RWPE2 (cell line): Measurements from ENCODE around the gene ZNG1B.
"Not testable (repeated sequence)": the region's sequence is repeated elsewhere in the genome, so short reads cannot be mapped to it uniquely, and the experiment has no call there.

Experiments
- ATAC-seq: fragments of 200-7000 bp; cut with Tn5 transposase; 3 replicates; pipeline ENCODE4 v1.9.1; 2021; ENCODE audit warnings: low read depth
- DNase-seq: peaks from one replicate; pipeline ENCODE4 v3.0.0-alpha.2; 2020; ENCODE audit warnings: low spot score
- H3K27ac ChIP-seq: fragments of 450-650 bp; 2 replicates; pipeline ENCODE4 v1.5.1; 2017; ENCODE audit warnings: mild to moderate bottlenecking; ENCODE audit not compliant: poor library complexity, severe bottlenecking
- H3K27me3 ChIP-seq: fragments of 250-450 bp; sonication (Bioruptor Pico); 2 replicates; pipeline ENCODE4 v1.5.1; 2021; ENCODE audit warnings: mild to moderate bottlenecking, moderate library complexity; ENCODE audit not compliant: insufficient read depth, poor library complexity, severe bottlenecking
- H3K36me3 ChIP-seq: fragments of 250-450 bp; sonication (Bioruptor Pico); 2 replicates; pipeline ENCODE4 v1.5.1; 2020; ENCODE audit warnings: low read depth, mild to moderate bottlenecking, moderate library complexity
- H3K4me1 ChIP-seq: fragments of 250-450 bp; sonication (Bioruptor Pico); 2 replicates; pipeline ENCODE4 v1.5.1; 2021; ENCODE audit warnings: mild to moderate bottlenecking, moderate library complexity; ENCODE audit not compliant: insufficient read depth, poor library complexity, severe bottlenecking
- H3K4me3 ChIP-seq: fragments of 250-450 bp; sonication (Bioruptor Pico); 2 replicates; pipeline ENCODE4 v1.5.1; 2021; ENCODE audit warnings: mild to moderate bottlenecking, moderate library complexity; ENCODE audit not compliant: severe bottlenecking
- H3K9me3 ChIP-seq: fragments of 250-450 bp; sonication (Bioruptor Pico); 2 replicates; pipeline ENCODE4 v1.5.1; 2021; ENCODE audit warnings: mild to moderate bottlenecking, moderate library complexity; ENCODE audit not compliant: severe bottlenecking
- TF ChIP-seq, protein P1 (sequence below): fragments of 450-650 bp; IDR thresholded peaks from one replicate; pipeline ENCODE4 v1.5.1; 2017; ENCODE audit warnings: mild to moderate bottlenecking, moderate library complexity; ENCODE audit not compliant: poor library complexity, severe bottlenecking

ZNG1B gene

DNA sequence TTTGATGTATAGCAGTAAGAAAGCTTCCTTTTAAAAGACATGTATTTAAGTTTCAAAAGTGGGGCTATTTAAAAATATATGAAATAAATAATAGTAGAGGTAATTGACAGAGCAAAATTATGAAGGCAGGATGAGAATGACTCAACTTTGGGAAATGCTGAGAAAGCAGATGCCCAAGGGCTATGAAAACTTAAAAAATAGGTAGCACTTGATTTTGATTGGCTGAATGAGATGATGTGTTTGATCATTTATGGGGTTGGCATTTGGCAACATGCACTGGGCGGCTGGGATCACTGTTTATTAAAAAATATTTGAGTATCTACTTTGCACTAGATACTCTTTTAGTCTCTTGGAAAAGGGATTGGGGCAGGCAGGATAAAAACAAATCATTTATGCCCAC lies 87.5 kb downstream of the ZNG1B start:
- H3K27ac ChIP-seq, DNase-seq, H3K4me1 ChIP-seq, H3K27me3 ChIP-seq, H3K36me3 ChIP-seq, H3K9me3 ChIP-seq, H3K4me3 ChIP-seq: not testable (repeated sequence)
- ATAC-seq = peak; percentile 50; the same call in 1 of the 3 replicates

DNA sequence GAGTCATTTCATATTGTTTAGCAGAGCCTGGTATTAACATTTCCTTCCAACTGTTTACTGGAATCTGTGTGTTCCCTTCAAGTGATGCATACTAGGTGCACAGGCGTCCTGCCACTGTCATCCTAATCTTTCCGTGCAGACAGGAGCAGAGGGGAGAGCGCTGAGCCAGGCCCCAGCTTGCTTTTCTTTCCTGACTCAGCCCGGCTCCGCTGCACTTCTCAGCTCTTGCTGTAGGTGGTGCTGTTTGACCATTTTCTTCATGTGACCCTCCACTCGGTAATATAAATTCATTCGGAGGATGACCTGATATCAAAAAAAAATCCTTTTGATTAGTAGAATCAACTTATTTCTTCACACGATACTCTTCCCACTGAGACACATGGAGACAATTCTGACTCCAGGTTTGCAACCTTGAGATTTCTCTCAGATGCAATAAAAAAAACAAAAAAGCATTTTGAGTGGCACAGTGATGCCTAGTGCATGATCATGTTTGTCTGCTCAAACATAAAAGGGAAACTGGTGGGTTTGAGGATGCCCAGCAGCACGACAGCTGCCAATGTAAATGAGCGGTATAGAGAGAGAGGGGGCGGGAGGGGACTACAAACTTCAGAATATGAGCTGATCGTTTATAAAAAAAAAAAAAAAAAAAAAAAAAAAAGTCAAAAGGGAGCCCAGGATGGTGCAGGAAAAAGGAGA lies 90.0 kb downstream of the ZNG1B start:
- not testable (repeated sequence) for DNase-seq, H3K4me1 ChIP-seq, H3K36me3 ChIP-seq, H3K4me3 ChIP-seq, H3K9me3 ChIP-seq, H3K27me3 ChIP-seq, H3K27ac ChIP-seq
- TF ChIP-seq, protein P1, sequence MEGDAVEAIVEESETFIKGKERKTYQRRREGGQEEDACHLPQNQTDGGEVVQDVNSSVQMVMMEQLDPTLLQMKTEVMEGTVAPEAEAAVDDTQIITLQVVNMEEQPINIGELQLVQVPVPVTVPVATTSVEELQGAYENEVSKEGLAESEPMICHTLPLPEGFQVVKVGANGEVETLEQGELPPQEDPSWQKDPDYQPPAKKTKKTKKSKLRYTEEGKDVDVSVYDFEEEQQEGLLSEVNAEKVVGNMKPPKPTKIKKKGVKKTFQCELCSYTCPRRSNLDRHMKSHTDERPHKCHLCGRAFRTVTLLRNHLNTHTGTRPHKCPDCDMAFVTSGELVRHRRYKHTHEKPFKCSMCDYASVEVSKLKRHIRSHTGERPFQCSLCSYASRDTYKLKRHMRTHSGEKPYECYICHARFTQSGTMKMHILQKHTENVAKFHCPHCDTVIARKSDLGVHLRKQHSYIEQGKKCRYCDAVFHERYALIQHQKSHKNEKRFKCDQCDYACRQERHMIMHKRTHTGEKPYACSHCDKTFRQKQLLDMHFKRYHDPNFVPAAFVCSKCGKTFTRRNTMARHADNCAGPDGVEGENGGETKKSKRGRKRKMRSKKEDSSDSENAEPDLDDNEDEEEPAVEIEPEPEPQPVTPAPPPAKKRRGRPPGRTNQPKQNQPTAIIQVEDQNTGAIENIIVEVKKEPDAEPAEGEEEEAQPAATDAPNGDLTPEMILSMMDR = peak; percentile 37
- peak; percentile 76 for ATAC-seq

DNA sequence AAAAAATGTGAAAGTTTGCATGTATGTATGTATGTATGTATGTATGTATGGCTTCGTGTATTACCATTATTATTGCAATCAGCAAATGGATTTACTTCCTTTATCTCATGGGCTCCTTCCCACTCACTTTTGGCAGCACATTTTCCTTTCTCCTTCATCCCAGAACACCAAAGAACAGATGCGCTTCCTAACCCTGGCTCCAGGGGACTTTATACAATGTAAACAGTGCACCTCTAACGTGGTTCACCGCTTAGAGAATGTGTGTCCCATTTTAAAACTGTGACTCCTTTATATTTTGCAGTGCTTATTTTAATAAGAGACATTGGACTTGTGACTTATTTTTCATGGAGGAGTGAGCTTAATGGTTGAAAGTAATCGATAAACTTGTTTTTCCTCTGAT lies 90.6 kb downstream of the ZNG1B start:
- not testable (repeated sequence) for H3K27ac ChIP-seq, H3K36me3 ChIP-seq, H3K4me3 ChIP-seq, H3K9me3 ChIP-seq, ATAC-seq, H3K4me1 ChIP-seq, DNase-seq, H3K27me3 ChIP-seq

DNA sequence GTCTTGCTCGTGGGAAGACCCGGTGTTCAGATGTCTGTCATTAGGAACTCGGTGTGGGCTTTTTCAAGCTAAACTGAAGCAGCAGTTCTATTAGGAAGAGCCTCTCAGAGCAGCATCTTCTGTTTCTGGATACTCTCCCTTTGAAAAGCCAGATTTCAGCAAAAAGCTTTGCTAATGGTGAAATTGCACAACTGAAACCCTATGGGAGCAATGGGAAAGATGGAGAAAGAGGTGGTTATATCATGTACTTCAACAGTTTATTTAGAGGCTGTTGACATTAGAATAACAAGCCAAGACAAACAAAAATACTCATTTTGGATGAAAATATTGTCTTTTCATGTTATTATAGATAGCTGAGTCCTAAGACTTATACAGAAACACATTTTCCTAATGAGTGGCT lies 91.4 kb downstream of the ZNG1B start:
- not testable (repeated sequence) for H3K27ac ChIP-seq, DNase-seq, H3K27me3 ChIP-seq, H3K9me3 ChIP-seq, H3K36me3 ChIP-seq, H3K4me1 ChIP-seq, ATAC-seq, H3K4me3 ChIP-seq

DNA sequence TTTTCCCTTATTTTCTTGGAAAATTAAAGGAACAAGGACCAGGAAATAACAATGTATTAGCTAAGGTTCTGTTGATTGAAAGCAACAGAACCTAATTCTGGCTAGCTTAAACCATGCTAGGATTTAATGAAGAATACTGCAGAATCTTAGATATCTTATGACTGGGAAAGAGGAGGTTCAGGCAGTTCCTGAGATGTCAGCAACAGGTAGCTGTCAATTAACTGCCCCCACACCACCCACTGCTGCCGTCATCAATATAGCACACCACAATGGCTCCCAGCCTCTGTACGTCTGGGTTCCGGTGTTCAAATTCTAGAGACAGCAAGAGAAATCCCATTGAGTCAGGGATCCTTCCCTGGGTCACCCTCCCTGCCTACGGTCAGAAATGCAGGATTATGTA lies 95.5 kb downstream of the ZNG1B start:
- not testable (repeated sequence) for H3K27me3 ChIP-seq, H3K36me3 ChIP-seq, ATAC-seq, H3K9me3 ChIP-seq, H3K27ac ChIP-seq, DNase-seq, H3K4me3 ChIP-seq, H3K4me1 ChIP-seq

DNA sequence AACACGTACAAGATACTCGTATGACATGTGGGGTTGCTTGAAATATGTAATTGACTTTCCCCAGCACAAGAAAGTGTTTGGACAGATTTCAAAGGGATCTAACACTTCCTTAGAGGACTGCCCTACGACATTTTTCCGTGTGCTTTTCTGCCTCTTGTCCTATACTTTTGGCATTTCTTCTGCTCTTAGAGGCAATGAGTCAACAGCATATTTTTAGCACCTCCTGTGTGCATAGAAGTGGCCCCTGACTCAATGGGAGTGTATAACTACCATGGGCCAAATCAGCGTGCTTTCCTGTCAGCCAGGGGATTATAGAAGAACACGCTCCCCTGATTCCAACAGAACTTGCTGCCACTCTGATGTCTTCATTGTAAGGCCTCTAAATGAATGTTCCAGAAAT lies 99.1 kb downstream of the ZNG1B start:
- H3K36me3 ChIP-seq, H3K9me3 ChIP-seq, H3K4me3 ChIP-seq, H3K27me3 ChIP-seq, H3K4me1 ChIP-seq, H3K27ac ChIP-seq, DNase-seq: not testable (repeated sequence)
- peak; percentile 55; the same call in 1 of the 3 replicates for ATAC-seq

DNA sequence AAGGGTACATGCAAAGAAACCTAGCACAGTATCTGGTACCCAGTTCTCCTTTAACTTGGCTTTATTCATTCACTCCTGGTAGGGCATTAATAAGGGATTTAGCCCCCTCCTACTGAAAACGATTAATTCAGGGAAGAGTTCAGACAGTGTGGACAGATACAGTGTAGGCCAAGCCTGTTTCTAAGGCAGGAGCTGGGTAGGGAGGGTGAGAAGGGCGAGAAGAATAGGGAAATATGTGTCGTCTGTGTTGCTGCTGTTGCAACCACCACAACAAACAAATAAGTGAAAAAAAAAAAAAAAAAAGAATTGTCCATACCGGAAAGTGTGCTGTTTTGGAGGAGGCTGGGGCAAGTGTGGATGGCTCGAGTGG lies 103.3 kb downstream of the ZNG1B start:
- not testable (repeated sequence) for ATAC-seq, H3K27ac ChIP-seq, H3K27me3 ChIP-seq, H3K36me3 ChIP-seq, H3K4me1 ChIP-seq, H3K4me3 ChIP-seq, DNase-seq, H3K9me3 ChIP-seq

DNA sequence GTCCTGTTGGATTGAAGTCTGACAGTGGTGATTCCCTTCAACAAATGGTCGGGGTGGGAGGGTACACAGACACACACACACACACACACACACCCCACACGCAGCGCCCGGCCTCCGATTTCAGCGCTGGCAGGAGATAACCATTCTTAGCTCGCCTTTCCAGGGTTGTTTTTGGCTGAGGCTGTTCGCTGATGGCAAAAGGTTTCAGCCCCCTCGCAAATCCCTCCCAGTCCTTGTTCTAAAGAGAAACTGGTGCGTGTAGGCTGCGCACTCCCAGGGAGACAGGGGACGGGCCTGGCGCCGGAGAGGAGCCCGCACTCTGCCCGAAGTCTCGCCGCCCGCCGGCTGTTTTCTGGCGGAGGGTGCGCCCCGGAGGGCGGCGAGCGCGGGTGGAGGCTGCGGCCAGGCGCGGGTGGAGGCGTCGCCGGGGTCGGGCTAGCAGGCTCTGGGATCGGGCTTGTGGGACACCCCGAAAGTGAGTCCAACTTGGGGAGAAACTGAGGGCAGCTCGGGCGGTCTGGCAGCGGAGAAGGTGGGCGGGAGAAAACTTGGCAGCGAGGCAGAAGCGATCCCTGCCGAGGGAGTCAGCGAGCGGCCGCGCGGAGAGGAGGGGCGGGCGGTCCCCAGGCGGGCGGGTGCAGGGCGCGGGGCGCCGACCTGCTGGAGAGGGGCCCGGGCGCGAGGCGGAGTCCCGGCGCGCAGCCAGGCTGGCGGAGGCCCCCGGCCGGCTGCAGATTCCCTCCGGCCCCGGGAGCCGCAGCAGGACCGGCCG lies 103.9 kb downstream of the ZNG1B start:
- H3K36me3 ChIP-seq, H3K27me3 ChIP-seq, DNase-seq, H3K4me1 ChIP-seq, H3K27ac ChIP-seq, H3K9me3 ChIP-seq: not testable (repeated sequence)
- H3K4me3 ChIP-seq = peak overlapping the region; percentile 27
- peak; percentile 48 for ATAC-seq

DNA sequence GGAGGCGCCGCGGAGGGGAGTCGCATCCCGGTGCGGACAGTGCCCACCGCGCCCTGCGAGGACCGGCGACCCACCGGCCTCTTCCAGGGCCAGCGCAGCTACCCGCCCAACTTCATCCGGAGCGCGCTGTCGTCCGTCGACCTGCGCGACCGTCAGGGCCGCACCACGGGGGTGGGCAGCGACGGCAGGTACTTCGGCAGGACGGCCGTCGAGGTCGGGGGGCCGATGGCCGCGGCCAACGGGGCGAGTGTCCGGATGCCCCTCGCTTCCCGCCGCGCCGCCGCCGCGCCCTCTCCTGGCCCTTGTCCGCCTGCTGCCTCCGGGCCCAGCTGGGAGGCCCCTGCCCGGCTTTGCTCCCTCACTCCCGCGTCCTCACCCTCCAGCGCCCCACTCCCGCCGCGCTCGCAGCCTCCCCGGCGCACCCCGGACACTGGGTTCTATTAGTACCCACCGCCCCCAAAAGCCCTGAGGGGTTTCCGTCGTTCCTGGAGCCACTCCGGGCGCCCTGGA lies 104.5 kb downstream of the ZNG1B start:
- peak; percentile 35 for ATAC-seq

DNA sequence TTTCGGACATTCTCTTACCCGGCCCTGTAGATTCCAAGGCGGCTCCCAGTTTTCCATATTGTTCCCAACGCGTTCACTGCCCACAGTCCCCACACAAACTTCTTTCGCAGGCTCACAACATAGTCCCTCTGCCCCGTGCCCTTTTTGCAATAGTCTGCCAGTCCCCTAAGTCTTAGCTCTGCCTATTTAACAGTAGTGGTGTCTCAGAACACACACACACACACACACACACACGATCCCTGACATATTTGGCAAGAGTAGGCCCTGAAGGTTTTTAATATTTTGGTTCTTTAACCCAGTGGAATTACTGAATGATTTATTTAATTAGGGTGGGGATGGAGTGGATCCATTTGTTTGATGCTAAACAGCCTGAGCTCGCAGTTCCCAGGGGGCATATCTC lies 105.0 kb downstream of the ZNG1B start:
- not testable (repeated sequence) for H3K27ac ChIP-seq, H3K36me3 ChIP-seq, H3K27me3 ChIP-seq, DNase-seq, H3K4me3 ChIP-seq, ATAC-seq, H3K9me3 ChIP-seq, H3K4me1 ChIP-seq

More for the DNA sequence above, 104.5 kb downstream of the ZNG1B start:
- H3K4me1 ChIP-seq, H3K27ac ChIP-seq, H3K9me3 ChIP-seq, H3K27me3 ChIP-seq, DNase-seq, H3K36me3 ChIP-seq: not testable (repeated sequence)
- peak overlapping the region; percentile 27 for H3K4me3 ChIP-seq
